ENCODE data around the gene SAFB. TPM values are rescaled to one million over a fixed set of nuclear protein-coding genes. Genes with fewer than 3 reads are reported as not detected.
"Not testable (repeated sequence)": the region's sequence is repeated elsewhere in the genome, so short reads cannot be mapped to it uniquely, and the experiment has no call there.

The SAFB gene
- total and polyA plus RNA-seq, 9 donors = 24.7 to 101 (median 90.7) TPM

GRCh38 chr19:5696196-5697021, 73.5 kb downstream of the SAFB start:
- no peaks in the 10 kb centered on the region for H3K27me3 ChIP-seq (ENCODE audit: control insufficient read depth, insufficient read depth, low read length)
- DNase-seq = no peak
- no peaks in the 10 kb centered on the region for H3K9me3 ChIP-seq (replicated peaks; ENCODE audit: control insufficient read depth, low read depth, low read length)
- H3K36me3 ChIP-seq (ENCODE audit: control insufficient read depth, insufficient read depth, low read length) = peaks cover 80% of the 10 kb centered on the region
- no peak overlapping the region for H3K4me3 ChIP-seq (ENCODE audit: low read length)
- no peak overlapping the region for H3K27ac ChIP-seq (ENCODE audit: low read length)
- WGBS (ENCODE audit: insufficient coverage) = 86% methylated on average over 40 of the region's 42 CpGs
- peaks cover 47% of the 10 kb centered on the region for H3K4me1 ChIP-seq (ENCODE audit: control insufficient read depth, insufficient read depth, low read length)

- H3K4me3 ChIP-seq (ENCODE audit: low read length) = no peak overlapping the region
- peaks cover 38% of the 10 kb centered on the region for H3K4me1 ChIP-seq (ENCODE audit: control insufficient read depth, insufficient read depth, low read length)
- no peaks in the 10 kb centered on the region for H3K27me3 ChIP-seq (ENCODE audit: control insufficient read depth, insufficient read depth, low read length)
- no peak for DNase-seq
- H3K9me3 ChIP-seq (replicated peaks; ENCODE audit: control insufficient read depth, low read depth, low read length) = no peaks in the 10 kb centered on the region
- WGBS (ENCODE audit: insufficient coverage) = 68% methylated on average over 24 of the region's 25 CpGs
- no peak overlapping the region for H3K27ac ChIP-seq (ENCODE audit: low read length)
- peaks cover 72% of the 10 kb centered on the region for H3K36me3 ChIP-seq (ENCODE audit: control insufficient read depth, insufficient read depth, low read length)
Observed at GRCh38 chr19:5697022-5697889, 74.4 kb downstream of the SAFB start.

GRCh38 chr19:5697890-5698634, 75.2 kb downstream of the SAFB start:
- H3K9me3 ChIP-seq (replicated peaks; ENCODE audit: control insufficient read depth, low read depth, low read length) = no peaks in the 10 kb centered on the region
- H3K4me1 ChIP-seq (ENCODE audit: control insufficient read depth, insufficient read depth, low read length) = peaks cover 30% of the 10 kb centered on the region
- peaks cover 64% of the 10 kb centered on the region for H3K36me3 ChIP-seq (ENCODE audit: control insufficient read depth, insufficient read depth, low read length)
- 78% methylated on average over 26 of the region's 30 CpGs for WGBS (ENCODE audit: insufficient coverage)
- no peak overlapping the region for H3K27ac ChIP-seq (ENCODE audit: low read length)
- no peak for DNase-seq
- no peak overlapping the region for H3K4me3 ChIP-seq (ENCODE audit: low read length)
- H3K27me3 ChIP-seq (ENCODE audit: control insufficient read depth, insufficient read depth, low read length) = no peaks in the 10 kb centered on the region

- Histone ChIP-seq H3K27ac (ENCODE audit: low read length) (no peak overlapping the region), H3K4me3 (ENCODE audit: low read length) (no peak overlapping the region), H3K36me3 (ENCODE audit: control insufficient read depth, insufficient read depth, low read length) (peaks cover 65% of the 10 kb centered on the region), H3K9me3 (replicated peaks; ENCODE audit: control insufficient read depth, low read depth, low read length) (no peaks in the 10 kb centered on the region), H3K27me3 (ENCODE audit: control insufficient read depth, insufficient read depth, low read length) (no peaks in the 10 kb centered on the region), H3K4me1 (ENCODE audit: control insufficient read depth, insufficient read depth, low read length) (peaks cover 22% of the 10 kb centered on the region)
- no peak for DNase-seq
- WGBS (ENCODE audit: insufficient coverage) = 87% methylated on average over 35 of the region's 38 CpGs
Observed at GRCh38 chr19:5698635-5699422, 75.9 kb downstream of the SAFB start.

GRCh38 chr19:5700455-5701092, 77.7 kb downstream of the SAFB start:
- H3K27ac ChIP-seq (ENCODE audit: low read length) = no peak overlapping the region
- H3K4me3 ChIP-seq (ENCODE audit: low read length) = no peak overlapping the region
- H3K36me3 ChIP-seq (ENCODE audit: control insufficient read depth, insufficient read depth, low read length) = peaks cover 65% of the 10 kb centered on the region
- no peaks in the 10 kb centered on the region for H3K27me3 ChIP-seq (ENCODE audit: control insufficient read depth, insufficient read depth, low read length)
- peaks cover 9% of the 10 kb centered on the region for H3K4me1 ChIP-seq (ENCODE audit: control insufficient read depth, insufficient read depth, low read length)
- no peak for DNase-seq
- WGBS (ENCODE audit: insufficient coverage) = 93% methylated on average over 21 of the region's 22 CpGs
- H3K9me3 ChIP-seq (replicated peaks; ENCODE audit: control insufficient read depth, low read depth, low read length) = no peaks in the 10 kb centered on the region

GRCh38 chr19:5702053-5702410, 79.1 kb downstream of the SAFB start:
- H3K4me3 ChIP-seq (ENCODE audit: low read length); H3K9me3 ChIP-seq (replicated peaks; ENCODE audit: control insufficient read depth, low read depth, low read length); H3K27ac ChIP-seq (ENCODE audit: low read length); H3K27me3 ChIP-seq (ENCODE audit: control insufficient read depth, insufficient read depth, low read length); H3K4me1 ChIP-seq (ENCODE audit: control insufficient read depth, insufficient read depth, low read length); DNase-seq: not testable (repeated sequence)
- peaks cover 64% of the 10 kb centered on the region for H3K36me3 ChIP-seq (ENCODE audit: control insufficient read depth, insufficient read depth, low read length)
- 88% methylated on average over 5 of the region's 28 CpGs for WGBS (ENCODE audit: insufficient coverage)

- Histone ChIP-seq H3K4me3 (ENCODE audit: low read length) (no peak overlapping the region), H3K27ac (ENCODE audit: low read length) (no peak overlapping the region), H3K27me3 (ENCODE audit: control insufficient read depth, insufficient read depth, low read length) (no peaks in the 10 kb centered on the region), H3K4me1 (ENCODE audit: control insufficient read depth, insufficient read depth, low read length) (no peaks in the 10 kb centered on the region), H3K36me3 (ENCODE audit: control insufficient read depth, insufficient read depth, low read length) (peaks cover 70% of the 10 kb centered on the region), H3K9me3 (replicated peaks; ENCODE audit: control insufficient read depth, low read depth, low read length) (no peaks in the 10 kb centered on the region)
- no peak for DNase-seq
- WGBS (ENCODE audit: insufficient coverage) = 93% methylated on average over 37 of the region's 40 CpGs
Observed at GRCh38 chr19:5703819-5704818, 81.2 kb downstream of the SAFB start.

GRCh38 chr19:5705552-5705951, 82.7 kb downstream of the SAFB start:
- WGBS (ENCODE audit: insufficient coverage) = 86% methylated on average over 15 of the region's 16 CpGs
- peaks cover 71% of the 10 kb centered on the region for H3K36me3 ChIP-seq (ENCODE audit: control insufficient read depth, insufficient read depth, low read length)
- no peak overlapping the region for H3K27ac ChIP-seq (ENCODE audit: low read length)
- no peak for DNase-seq
- H3K4me1 ChIP-seq (ENCODE audit: control insufficient read depth, insufficient read depth, low read length) = no peaks in the 10 kb centered on the region
- H3K4me3 ChIP-seq (ENCODE audit: low read length) = no peak overlapping the region
- no peaks in the 10 kb centered on the region for H3K27me3 ChIP-seq (ENCODE audit: control insufficient read depth, insufficient read depth, low read length)
- no peaks in the 10 kb centered on the region for H3K9me3 ChIP-seq (replicated peaks; ENCODE audit: control insufficient read depth, low read depth, low read length)

Measured in muscle of leg (tissue), 11 donors.